KMS-11 (cell line): ENCODE measurements around the gene ABCB1.

Source experiments
- H2AFZ ChIP-seq: fragments of 200-600 bp; sonication (generic); 2 replicates; pipeline ENCODE4 v1.6.1; 2016; ENCODE audit warnings: antibody characterized with exemption, mixed run types, low read depth
- H3K27ac ChIP-seq: fragments of 200-600 bp; sonication (generic); 2 replicates; pipeline ENCODE4 v1.6.1; 2016; ENCODE audit warnings: mild to moderate bottlenecking, mixed run types
- H3K27me3 ChIP-seq: fragments of 200-600 bp; sonication (generic); 2 replicates; pipeline ENCODE4 v1.6.1; 2017; ENCODE audit warnings: mild to moderate bottlenecking, low read depth, mixed run types, moderate library complexity; ENCODE audit not compliant: insufficient read depth
- H3K36me3 ChIP-seq: fragments of 200-600 bp; sonication (generic); 2 replicates; pipeline ENCODE4 v1.6.1; 2017; ENCODE audit warnings: mild to moderate bottlenecking, mixed run types; ENCODE audit not compliant: insufficient read depth
- H3K4me1 ChIP-seq: fragments of 200-600 bp; sonication (generic); 2 replicates; pipeline ENCODE4 v1.6.1; 2016; ENCODE audit warnings: mild to moderate bottlenecking, low read depth, mixed run types; ENCODE audit not compliant: poor library complexity, severe bottlenecking
- H3K4me2 ChIP-seq: fragments of 200-600 bp; sonication (generic); 2 replicates; pipeline ENCODE4 v1.7.0; 2016; ENCODE audit warnings: mild to moderate bottlenecking, mixed run types
- H3K4me3 ChIP-seq: fragments of 200-600 bp; sonication (generic); IDR thresholded peaks from 2 replicates; pipeline ENCODE4 v1.6.1; 2017; ENCODE audit warnings: low read depth, low read length, mixed read lengths; ENCODE audit not compliant: insufficient read depth
- H3K79me2 ChIP-seq: fragments of 200-600 bp; sonication (generic); 2 replicates; pipeline ENCODE4 v1.6.1; 2016; ENCODE audit warnings: low read depth, mixed run types; ENCODE audit not compliant: insufficient read depth
- H3K9ac ChIP-seq: fragments of 200-600 bp; sonication (generic); 2 replicates; pipeline ENCODE4 v1.6.1; 2016; ENCODE audit warnings: mild to moderate bottlenecking, mixed run types
- H4K20me1 ChIP-seq: fragments of 200-600 bp; sonication (generic); 2 replicates; pipeline ENCODE4 v1.6.1; 2016; ENCODE audit warnings: mild to moderate bottlenecking, mixed run types; ENCODE audit not compliant: insufficient read depth
- TF ChIP-seq, protein P1 (sequence below): fragments of 200-600 bp; sonication (generic); conservative IDR thresholded peaks from 2 replicates; pipeline ENCODE4 v1.6.1; 2017; ENCODE audit warnings: low read depth, mild to moderate bottlenecking, antibody characterized with exemption, low read length, moderate library complexity, mixed read lengths

Gene ABCB1

DNA sequence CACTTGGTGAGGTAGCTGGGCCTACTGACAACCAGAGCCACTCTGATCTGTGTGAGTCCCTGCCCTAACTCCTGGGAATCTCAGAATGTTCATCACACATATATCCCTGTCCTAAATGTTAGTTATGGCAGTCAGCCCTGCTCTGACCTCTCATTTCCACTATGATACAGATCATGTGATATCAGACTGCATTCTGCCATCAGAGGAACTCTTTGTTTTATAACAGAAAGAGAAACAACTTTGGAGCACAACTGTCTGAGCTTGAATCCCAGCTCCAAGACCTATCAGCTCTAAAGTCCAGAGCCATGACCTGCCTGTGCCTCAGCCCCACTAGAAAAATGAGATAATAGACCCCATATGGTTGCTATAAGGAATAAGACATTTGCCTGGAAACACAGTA, 70.6 kb downstream of the ABCB1 start:
- Histone ChIP-seq H4K20me1 (no peaks in the 10 kb centered on the region), H2AFZ (no peak overlapping the region), H3K36me3 (no peaks in the 10 kb centered on the region), H3K27ac (no peak overlapping the region), H3K79me2 (no peaks in the 10 kb centered on the region), H3K9ac (no peak overlapping the region), H3K4me1 (no peaks in the 10 kb centered on the region), H3K27me3 (no peaks in the 10 kb centered on the region), H3K4me3 (no peak overlapping the region), H3K4me2 (no peak overlapping the region)
- TF ChIP-seq, protein P1, sequence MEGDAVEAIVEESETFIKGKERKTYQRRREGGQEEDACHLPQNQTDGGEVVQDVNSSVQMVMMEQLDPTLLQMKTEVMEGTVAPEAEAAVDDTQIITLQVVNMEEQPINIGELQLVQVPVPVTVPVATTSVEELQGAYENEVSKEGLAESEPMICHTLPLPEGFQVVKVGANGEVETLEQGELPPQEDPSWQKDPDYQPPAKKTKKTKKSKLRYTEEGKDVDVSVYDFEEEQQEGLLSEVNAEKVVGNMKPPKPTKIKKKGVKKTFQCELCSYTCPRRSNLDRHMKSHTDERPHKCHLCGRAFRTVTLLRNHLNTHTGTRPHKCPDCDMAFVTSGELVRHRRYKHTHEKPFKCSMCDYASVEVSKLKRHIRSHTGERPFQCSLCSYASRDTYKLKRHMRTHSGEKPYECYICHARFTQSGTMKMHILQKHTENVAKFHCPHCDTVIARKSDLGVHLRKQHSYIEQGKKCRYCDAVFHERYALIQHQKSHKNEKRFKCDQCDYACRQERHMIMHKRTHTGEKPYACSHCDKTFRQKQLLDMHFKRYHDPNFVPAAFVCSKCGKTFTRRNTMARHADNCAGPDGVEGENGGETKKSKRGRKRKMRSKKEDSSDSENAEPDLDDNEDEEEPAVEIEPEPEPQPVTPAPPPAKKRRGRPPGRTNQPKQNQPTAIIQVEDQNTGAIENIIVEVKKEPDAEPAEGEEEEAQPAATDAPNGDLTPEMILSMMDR: no peak

DNA sequence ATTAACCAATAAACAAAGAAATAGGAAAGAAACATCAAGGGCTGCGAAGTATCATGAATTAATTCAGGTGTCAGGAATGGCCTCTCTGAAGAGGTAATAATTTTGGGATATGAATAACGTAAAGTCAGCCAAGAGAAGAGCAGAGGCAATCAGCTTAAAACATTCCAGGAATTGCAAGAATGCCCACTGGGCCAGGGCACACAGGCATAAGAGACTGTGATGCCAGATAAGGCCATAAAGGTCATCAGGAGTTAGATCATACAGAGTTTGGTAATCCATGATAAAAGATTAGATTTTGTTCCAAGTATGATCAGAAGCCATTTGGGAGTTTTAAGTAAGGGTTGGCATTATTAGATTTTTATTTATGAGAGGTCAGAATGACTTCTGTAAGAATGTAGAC, 72.0 kb downstream of the ABCB1 start:
- TF ChIP-seq, protein P1: no peak
- no peaks in the 10 kb centered on the region for H3K79me2 ChIP-seq
- no peak overlapping the region for H3K4me2 ChIP-seq
- H4K20me1 ChIP-seq: no peaks in the 10 kb centered on the region
- H3K4me3 ChIP-seq: no peak overlapping the region
- H3K27me3 ChIP-seq: no peaks in the 10 kb centered on the region
- no peaks in the 10 kb centered on the region for H3K4me1 ChIP-seq
- H3K9ac ChIP-seq: no peak overlapping the region
- H3K27ac ChIP-seq: no peak overlapping the region
- H3K36me3 ChIP-seq: no peaks in the 10 kb centered on the region
- no peak overlapping the region for H2AFZ ChIP-seq

- no peaks in the 10 kb centered on the region for H3K36me3 ChIP-seq
- H3K79me2 ChIP-seq: no peaks in the 10 kb centered on the region
- H3K4me3 ChIP-seq: no peak overlapping the region
- no peak overlapping the region for H3K4me2 ChIP-seq
- H3K27ac ChIP-seq: no peak overlapping the region
- no peaks in the 10 kb centered on the region for H3K27me3 ChIP-seq
- no peak overlapping the region for H2AFZ ChIP-seq
- no peaks in the 10 kb centered on the region for H3K4me1 ChIP-seq
- TF ChIP-seq, protein P1: no peak
- H4K20me1 ChIP-seq: no peaks in the 10 kb centered on the region
- no peak overlapping the region for H3K9ac ChIP-seq
Measured at GRCh38 chr7:87518735-87519134, 81.9 kb downstream of the ABCB1 start.

DNA sequence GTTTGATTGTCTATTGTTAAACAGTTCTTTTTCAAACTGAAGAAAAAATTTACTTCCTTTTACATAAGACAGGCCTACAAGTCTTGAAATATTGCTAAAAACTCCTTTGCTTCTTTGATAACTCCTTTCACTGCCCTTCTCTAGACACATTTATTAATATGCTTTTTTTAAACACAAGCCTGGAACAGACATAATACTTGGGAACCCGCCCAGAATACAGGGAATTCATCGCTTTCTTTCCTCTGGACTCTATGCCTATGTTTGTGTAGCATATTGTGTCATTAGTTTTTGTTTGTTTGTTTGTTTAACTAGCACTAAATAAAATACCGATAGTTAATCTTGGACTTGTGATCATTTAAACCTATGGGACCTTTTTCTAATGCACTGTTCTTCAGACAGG, 82.8 kb downstream of the ABCB1 start:
- Histone ChIP-seq H3K4me1 (no peaks in the 10 kb centered on the region), H3K4me2 (no peak overlapping the region), H2AFZ (no peak overlapping the region), H3K27me3 (no peaks in the 10 kb centered on the region), H3K36me3 (no peaks in the 10 kb centered on the region), H4K20me1 (no peaks in the 10 kb centered on the region), H3K79me2 (no peaks in the 10 kb centered on the region), H3K4me3 (no peak overlapping the region), H3K27ac (no peak overlapping the region), H3K9ac (no peak overlapping the region)
- TF ChIP-seq, protein P1: no peak
